ENCODE data around the gene TBC1D14.
A peak's percentile ranks its signal among the peaks of the same experiment; 100 is the strongest.
"Not testable (repeated sequence)": the region's sequence is repeated elsewhere in the genome, so short reads cannot be mapped to it uniquely, and the experiment has no call there.

The TBC1D14 gene

GRCh38 chr4:6891436-6892170 lies 18.0 kb upstream of the TBC1D14 start:
- no peak for DNase-seq

GRCh38 chr4:6892190-6892908 lies 17.3 kb upstream of the TBC1D14 start:
- no peak for DNase-seq

- no peak for DNase-seq
These were observed 16.8 kb upstream of the TBC1D14 start for GRCh38 chr4:6892909-6893202.

GRCh38 chr4:6893449-6894085 lies 16.1 kb upstream of the TBC1D14 start:
- no peak for DNase-seq

- DNase-seq, result no peak
These were observed 15.5 kb upstream of the TBC1D14 start for GRCh38 chr4:6894086-6894478.

GRCh38 chr4:6894528-6895498 lies 14.8 kb upstream of the TBC1D14 start:
- DNase-seq, result no peak

GRCh38 chr4:6896035-6896434 lies 13.6 kb upstream of the TBC1D14 start:
- no peak for DNase-seq

GRCh38 chr4:6898763-6899162 lies 10.9 kb upstream of the TBC1D14 start:
- DNase-seq, result no peak

GRCh38 chr4:6900181-6900812 lies 9.3 kb upstream of the TBC1D14 start:
- DNase-seq, result no peak

- no peak for DNase-seq
These were observed 8.7 kb upstream of the TBC1D14 start for GRCh38 chr4:6900956-6901355.

- DNase-seq, result no peak
These were observed 7.8 kb upstream of the TBC1D14 start for GRCh38 chr4:6901669-6902317.

- DNase-seq, result no peak
These were observed 7.1 kb upstream of the TBC1D14 start for GRCh38 chr4:6902318-6903042.

GRCh38 chr4:6905516-6906445 lies 3.8 kb upstream of the TBC1D14 start:
- no peak for DNase-seq

GRCh38 chr4:6906486-6906885 lies 3.1 kb upstream of the TBC1D14 start:
- not testable (repeated sequence) for DNase-seq

GRCh38 chr4:6907658-6908191 lies 1.9 kb upstream of the TBC1D14 start:
- no peak for DNase-seq

GRCh38 chr4:6908432-6909112 lies 1.1 kb upstream of the TBC1D14 start:
- no peak for DNase-seq

- peak; percentile 50 for DNase-seq
These were observed 329 bp downstream of the TBC1D14 start for GRCh38 chr4:6909970-6910339.

- DNase-seq, result peak; percentile 22
These were observed 824 bp downstream of the TBC1D14 start for GRCh38 chr4:6910340-6910959.

Data from stimulated activated CD4-positive, alpha-beta T cell treated with anti-CD3 and anti-CD28 coated beads, Interleukin-4, amount 100 ng/mL, for 24 hours (primary cell).